Esophagus squamous epithelium (tissue), 5 donors: ENCODE results near the gene CNIH2. TPM values are rescaled to one million over a fixed set of nuclear protein-coding genes. Genes with fewer than 3 reads are reported as not detected.

ENCODE experiments used
- DNase-seq: peaks from one replicate; lab custom pipeline; 2025; lab: John Stamatoyannopoulos, UW
- H3K27ac ChIP-seq, 4 donors: fragments of 200-600 bp; sonication (generic); one replicate each; pipeline ENCODE4 v1.5.1; 2016 to 2019; ENCODE audit warnings: mild to moderate bottlenecking in 1 of 4
- H3K27me3 ChIP-seq, 4 donors: fragments of 200-600 bp; sonication (generic); 1 replicate in 3 of 4; 2 replicates in 1 of 4; pipeline versions ENCODE4 v1.5.1 to v1.6.0; 2017 to 2021; ENCODE audit warnings: antibody characterized with exemption in 1 of 4
- H3K36me3 ChIP-seq, 3 donors: fragments of 200-600 bp; sonication (generic); one replicate each; pipeline ENCODE4 v1.5.1; 2016 to 2019
- H3K4me1 ChIP-seq, 3 donors: fragments of 200-600 bp; sonication (generic); one replicate each; pipeline ENCODE4 v1.5.1; 2017 to 2019
- H3K4me3 ChIP-seq, 4 donors: fragments of 200-600 bp; sonication (generic); 1 replicate in 3 of 4; 2 replicates in 1 of 4; pipeline ENCODE4 v1.5.1; 2016 to 2019; ENCODE audit warnings: mild to moderate bottlenecking in 2 of 4, moderate library complexity in 1 of 4
- H3K9me3 ChIP-seq, 3 donors: fragments of 200-600 bp; sonication (generic); one replicate each; pipeline ENCODE4 v1.5.1; 2016 to 2019
- POLR2A ChIP-seq, 4 donors: fragments of 450-650 bp; IDR thresholded peaks; one replicate each; pipeline ENCODE4 v1.6.1; 2017; ENCODE audit warnings: antibody characterized with exemption in 4 of 4, mild to moderate bottlenecking in 4 of 4, moderate library complexity in 3 of 4
- WGBS, 2 donors: methylation state at CpG; one replicate each; pipeline ENCODE4 v1.1.5; 2018; 5-methylcytosine and 5-hydroxymethylcytosine counted together
- intact Hi-C: fragments of 100-400 bp; cut with DNase I; formaldehyde crosslinking; loops from one replicate; pipeline ENCODE4 v1.15.0; 2022
- total RNA-seq, 4 donors: library from RNA; depleted of rRNA; stranded (reverse); fragments of >200 nt; gene quantifications; one replicate each; pipeline ENCODE4 v1.1.0, GENCODE V29; 2016
- TF ChIP-seq, protein P1 (sequence below), 6 experiments: fragments of 450-650 bp in 4 of 6; fragments of 200-600 bp in 2 of 6; sonication (generic) in 2 of 6; IDR thresholded peaks; one replicate each; pipeline ENCODE4 v1.5.1; 2016 to 2019; ENCODE audit warnings: antibody characterized with exemption in 6 of 6, mild to moderate bottlenecking in 4 of 6, moderate library complexity in 4 of 6
- donor health status: DM: yes; HTN: yes; CAD: no.

Gene CNIH2
- total RNA-seq, 4 donors from 2014 or later, result 0.48 to 0.70 TPM; not detected in 2

DNA sequence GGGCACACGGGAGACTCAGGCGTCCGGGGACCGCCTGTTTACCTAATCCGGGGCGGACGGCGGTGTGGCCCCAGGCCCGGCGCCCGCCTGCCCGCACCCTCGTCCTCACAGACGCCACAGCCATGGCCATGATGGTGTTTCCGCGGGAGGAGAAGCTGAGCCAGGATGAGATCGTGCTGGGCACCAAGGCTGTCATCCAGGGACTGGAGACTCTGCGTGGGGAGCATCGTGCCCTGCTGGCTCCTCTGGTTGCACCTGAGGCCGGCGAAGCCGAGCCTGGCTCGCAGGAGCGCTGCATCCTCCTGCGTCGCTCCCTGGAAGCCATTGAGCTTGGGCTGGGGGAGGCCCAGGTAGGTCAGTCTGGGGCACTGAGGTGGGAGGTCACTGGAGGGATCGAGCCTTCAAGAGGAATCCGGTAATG is 19.5 kb upstream of the CNIH2 start:
- intact Hi-C loops, result no loop called here
- no peaks in the 10 kb centered on the region for H3K9me3 ChIP-seq
- H3K27me3 ChIP-seq, result no peaks in the 10 kb centered on the region
- H3K4me1 ChIP-seq, result peaks cover 7 to 27% (median 14%) of the 10 kb centered on the region in 3 donors
- peak overlapping the region; percentile 70 to 86 (median 85) for H3K27ac ChIP-seq
- H3K4me3 ChIP-seq, result peak overlapping the region; percentile 73 to 98 (median 93)
- WGBS, 2 donors, result 8 to 42% methylated on average over 2 to 10 of the region's 28 CpGs
- H3K36me3 ChIP-seq, result peaks cover 0 to 43% (median 11%) of the 10 kb centered on the region in 3 donors
- DNase-seq, result no peak
- no peak for TF ChIP-seq POLR2A (IDR thresholded peaks at IDR 0.05)
- TF ChIP-seq, protein P1, sequence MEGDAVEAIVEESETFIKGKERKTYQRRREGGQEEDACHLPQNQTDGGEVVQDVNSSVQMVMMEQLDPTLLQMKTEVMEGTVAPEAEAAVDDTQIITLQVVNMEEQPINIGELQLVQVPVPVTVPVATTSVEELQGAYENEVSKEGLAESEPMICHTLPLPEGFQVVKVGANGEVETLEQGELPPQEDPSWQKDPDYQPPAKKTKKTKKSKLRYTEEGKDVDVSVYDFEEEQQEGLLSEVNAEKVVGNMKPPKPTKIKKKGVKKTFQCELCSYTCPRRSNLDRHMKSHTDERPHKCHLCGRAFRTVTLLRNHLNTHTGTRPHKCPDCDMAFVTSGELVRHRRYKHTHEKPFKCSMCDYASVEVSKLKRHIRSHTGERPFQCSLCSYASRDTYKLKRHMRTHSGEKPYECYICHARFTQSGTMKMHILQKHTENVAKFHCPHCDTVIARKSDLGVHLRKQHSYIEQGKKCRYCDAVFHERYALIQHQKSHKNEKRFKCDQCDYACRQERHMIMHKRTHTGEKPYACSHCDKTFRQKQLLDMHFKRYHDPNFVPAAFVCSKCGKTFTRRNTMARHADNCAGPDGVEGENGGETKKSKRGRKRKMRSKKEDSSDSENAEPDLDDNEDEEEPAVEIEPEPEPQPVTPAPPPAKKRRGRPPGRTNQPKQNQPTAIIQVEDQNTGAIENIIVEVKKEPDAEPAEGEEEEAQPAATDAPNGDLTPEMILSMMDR (IDR thresholded peaks at IDR 0.05), result no peak

DNA sequence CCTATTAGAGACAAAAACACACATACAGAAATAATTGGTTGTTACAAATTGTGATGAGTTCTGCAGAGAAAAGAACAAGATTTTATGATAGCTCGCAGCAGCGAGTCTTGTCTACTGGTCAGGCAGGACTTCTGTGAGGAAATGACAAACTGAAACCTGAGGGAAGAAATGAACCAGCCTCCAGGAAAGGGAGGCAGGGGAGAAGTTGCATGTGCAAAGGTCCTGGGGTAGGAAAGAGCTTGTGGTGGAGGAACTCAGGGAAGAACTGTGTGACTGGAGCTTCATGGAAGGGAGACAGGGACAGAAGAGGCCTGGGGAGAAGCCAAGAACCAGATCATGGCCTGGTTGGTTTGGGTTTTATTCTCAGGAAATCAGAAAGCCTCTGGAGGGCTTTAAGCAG is 18.8 kb upstream of the CNIH2 start:
- Histone ChIP-seq H3K27ac (no peak overlapping the region), H3K36me3 (peaks cover 0 to 51% (median 11%) of the 10 kb centered on the region in 3 donors), H3K4me1 (peaks cover 7 to 27% (median 14%) of the 10 kb centered on the region in 3 donors), H3K9me3 (no peaks in the 10 kb centered on the region), H3K27me3 (no peaks in the 10 kb centered on the region), H3K4me3 (no peak overlapping the region)
- no peak for DNase-seq
- TF ChIP-seq, protein P1 (IDR thresholded peaks at IDR 0.05), result no peak
- no peak for TF ChIP-seq POLR2A (IDR thresholded peaks at IDR 0.05)
- 87 to 100% methylated on average over 2 of the region's 2 CpGs for WGBS, 2 donors
- intact Hi-C loops, result no loop called here

DNA sequence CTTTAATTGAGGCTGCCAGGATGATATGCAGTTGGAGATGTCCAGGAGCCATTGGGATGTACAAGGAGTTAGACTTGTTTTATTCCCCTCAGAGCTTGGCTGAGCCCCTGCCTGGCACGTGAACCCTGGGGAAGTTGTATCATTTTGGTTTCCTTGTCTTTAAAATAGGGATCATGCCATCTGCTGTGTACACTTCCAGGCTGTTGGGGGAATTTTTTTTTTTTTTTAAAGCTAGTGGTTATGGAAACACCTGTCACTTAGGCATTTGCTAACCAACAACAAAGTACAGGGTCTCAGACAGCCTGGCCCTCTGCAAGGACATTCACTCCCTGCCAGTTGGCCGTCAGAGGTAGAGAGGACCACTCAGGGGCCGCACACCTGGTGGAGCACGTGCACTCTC is 18.0 kb upstream of the CNIH2 start:
- intact Hi-C loops, result no loop called here
- Histone ChIP-seq H3K36me3 (peaks cover 0 to 58% (median 11%) of the 10 kb centered on the region in 3 donors), H3K27ac (no peak overlapping the region), H3K9me3 (no peaks in the 10 kb centered on the region), H3K4me1 (peaks cover 7 to 27% (median 14%) of the 10 kb centered on the region in 3 donors), H3K27me3 (no peaks in the 10 kb centered on the region), H3K4me3 (no peak overlapping the region)
- no peak for DNase-seq
- TF ChIP-seq POLR2A (IDR thresholded peaks at IDR 0.05), result no peak
- TF ChIP-seq, protein P1 (IDR thresholded peaks at IDR 0.05), result no peak
- 86 to 88% methylated on average over 1 to 4 of the region's 4 CpGs for WGBS, 2 donors

DNA sequence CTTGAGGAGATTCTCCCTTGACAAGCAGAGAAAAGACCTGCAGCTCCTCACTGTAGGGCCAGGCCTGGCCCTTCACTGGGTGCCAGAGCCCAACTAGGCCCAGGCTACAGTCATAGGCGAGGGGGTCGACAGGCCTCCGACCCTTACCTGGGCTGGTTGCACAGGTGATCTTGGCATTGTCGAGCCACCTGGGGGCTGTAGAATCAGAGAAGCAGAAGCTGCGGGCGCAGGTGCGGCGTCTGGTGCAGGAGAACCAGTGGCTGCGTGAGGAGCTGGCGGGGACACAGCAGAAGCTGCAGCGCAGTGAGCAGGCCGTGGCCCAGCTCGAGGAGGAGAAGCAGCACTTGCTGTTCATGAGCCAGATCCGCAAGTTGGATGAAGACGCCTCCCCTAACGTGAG is 16.4 kb upstream of the CNIH2 start:
- WGBS, 2 donors, result 80 to 94% methylated on average over 2 to 15 of the region's 16 CpGs
- no peak for DNase-seq
- no peaks in the 10 kb centered on the region for H3K27me3 ChIP-seq
- H3K9me3 ChIP-seq, result no peaks in the 10 kb centered on the region
- no peak overlapping the region for H3K4me3 ChIP-seq
- intact Hi-C loops, result no loop called here
- no peak for TF ChIP-seq POLR2A (IDR thresholded peaks at IDR 0.05)
- TF ChIP-seq, protein P1 (IDR thresholded peaks at IDR 0.05), result no peak
- H3K36me3 ChIP-seq, result peaks cover 0 to 72% (median 11%) of the 10 kb centered on the region in 3 donors
- H3K27ac ChIP-seq, result no peak overlapping the region
- H3K4me1 ChIP-seq, result peaks cover 10 to 36% (median 14%) of the 10 kb centered on the region in 3 donors

DNA sequence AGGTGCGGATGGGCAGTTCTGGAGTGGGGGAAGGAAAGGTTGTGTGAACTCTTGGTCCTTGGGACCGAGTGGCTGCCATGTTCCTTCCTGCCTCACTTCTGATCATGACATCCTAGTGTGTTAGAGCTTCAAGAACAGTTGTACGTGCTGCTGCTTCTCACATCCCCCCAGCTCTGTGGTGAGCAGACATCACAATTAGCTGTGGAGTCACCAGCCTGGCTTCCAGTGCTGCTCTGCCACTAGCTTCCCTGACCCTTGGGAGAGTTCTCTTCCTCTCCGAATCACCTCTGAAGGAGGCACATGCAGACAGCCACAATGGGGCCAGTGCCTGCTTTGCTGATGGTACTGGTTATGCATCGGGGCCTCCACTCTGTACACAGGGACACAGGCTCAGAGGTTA is 15.8 kb upstream of the CNIH2 start:
- H3K4me1 ChIP-seq, result peaks cover 14 to 36% (median 16%) of the 10 kb centered on the region in 3 donors
- no peak overlapping the region for H3K4me3 ChIP-seq
- no peaks in the 10 kb centered on the region for H3K9me3 ChIP-seq
- intact Hi-C loops, result no loop called here
- H3K36me3 ChIP-seq, result peaks cover 0 to 73% (median 11%) of the 10 kb centered on the region in 3 donors
- 88% methylated on average over 4 to 5 of the region's 5 CpGs for WGBS, 2 donors
- DNase-seq, result no peak
- H3K27ac ChIP-seq, result no peak overlapping the region
- H3K27me3 ChIP-seq, result no peaks in the 10 kb centered on the region
- no peak for TF ChIP-seq POLR2A (IDR thresholded peaks at IDR 0.05)
- TF ChIP-seq, protein P1 (IDR thresholded peaks at IDR 0.05), result no peak
